HG02763 (cell line): ENCODE data around the gene ADGRF1.
"Not testable (repeated sequence)": the region's sequence is repeated elsewhere in the genome, so short reads cannot be mapped to it uniquely, and the experiment has no call there.

ENCODE experiments used
- ATAC-seq: cut with Tn5 transposase; IDR thresholded peaks from one replicate; pipeline ENCODE4 v1.9.1; 2021; ENCODE audit warnings: mild to moderate bottlenecking, moderate library complexity; ENCODE audit not compliant: unreplicated experiment

Gene ADGRF1

GRCh38 chr6:47023573-47023972, 18.6 kb downstream of the ADGRF1 start:
- ATAC-seq: no peak

GRCh38 chr6:47022191-47022590, 19.9 kb downstream of the ADGRF1 start:
- no peak for ATAC-seq

- ATAC-seq: no peak
Observed at GRCh38 chr6:47019941-47020340, 22.2 kb downstream of the ADGRF1 start.

GRCh38 chr6:47016909-47017308, 25.2 kb downstream of the ADGRF1 start:
- ATAC-seq: no peak

- no peak for ATAC-seq
Observed at GRCh38 chr6:47016261-47016660, 25.9 kb downstream of the ADGRF1 start.

- no peak for ATAC-seq
Observed at GRCh38 chr6:47014401-47014800, 27.7 kb downstream of the ADGRF1 start.

- ATAC-seq: no peak
Observed at GRCh38 chr6:47009583-47009982, 32.5 kb downstream of the ADGRF1 start.

GRCh38 chr6:47008397-47008763, 33.8 kb downstream of the ADGRF1 start:
- no peak for ATAC-seq

GRCh38 chr6:47007657-47008396, 34.3 kb downstream of the ADGRF1 start:
- no peak for ATAC-seq

- ATAC-seq: no peak
Observed at GRCh38 chr6:47005486-47005885, 36.6 kb downstream of the ADGRF1 start.

GRCh38 chr6:47004463-47004862, 37.7 kb downstream of the ADGRF1 start:
- no peak for ATAC-seq

- no peak for ATAC-seq
Observed at GRCh38 chr6:47000842-47001241, 41.3 kb downstream of the ADGRF1 start.

- no peak for ATAC-seq
Observed at GRCh38 chr6:46998436-46999017, 43.6 kb downstream of the ADGRF1 start.

- ATAC-seq: no peak
Observed at GRCh38 chr6:46997646-46998045, 44.5 kb downstream of the ADGRF1 start.

GRCh38 chr6:46996860-46997641, 45.1 kb downstream of the ADGRF1 start:
- ATAC-seq: no peak

GRCh38 chr6:46994933-46995332, 47.2 kb downstream of the ADGRF1 start:
- ATAC-seq: no peak

- no peak for ATAC-seq
Observed at GRCh38 chr6:46993846-46994245, 48.3 kb downstream of the ADGRF1 start.

- ATAC-seq: not testable (repeated sequence)
Observed at GRCh38 chr6:46992391-46992790, 49.7 kb downstream of the ADGRF1 start.

GRCh38 chr6:46990818-46991510, 51.2 kb downstream of the ADGRF1 start:
- ATAC-seq: not testable (repeated sequence)

GRCh38 chr6:46990031-46990644, 52.0 kb downstream of the ADGRF1 start:
- ATAC-seq: no peak

- ATAC-seq: no peak
Observed at GRCh38 chr6:46989398-46989797, 52.7 kb downstream of the ADGRF1 start.
